Middle frontal gyrus (tissue), 1 donor: ENCODE results near the gene MTR.

Source experiments
- DNase-seq: peaks from one replicate; pipeline ENCODE4 v3.0.0-alpha.2; 2015; ENCODE audit warnings: low spot score; ENCODE audit errors: extremely low spot score

The MTR gene

DNA sequence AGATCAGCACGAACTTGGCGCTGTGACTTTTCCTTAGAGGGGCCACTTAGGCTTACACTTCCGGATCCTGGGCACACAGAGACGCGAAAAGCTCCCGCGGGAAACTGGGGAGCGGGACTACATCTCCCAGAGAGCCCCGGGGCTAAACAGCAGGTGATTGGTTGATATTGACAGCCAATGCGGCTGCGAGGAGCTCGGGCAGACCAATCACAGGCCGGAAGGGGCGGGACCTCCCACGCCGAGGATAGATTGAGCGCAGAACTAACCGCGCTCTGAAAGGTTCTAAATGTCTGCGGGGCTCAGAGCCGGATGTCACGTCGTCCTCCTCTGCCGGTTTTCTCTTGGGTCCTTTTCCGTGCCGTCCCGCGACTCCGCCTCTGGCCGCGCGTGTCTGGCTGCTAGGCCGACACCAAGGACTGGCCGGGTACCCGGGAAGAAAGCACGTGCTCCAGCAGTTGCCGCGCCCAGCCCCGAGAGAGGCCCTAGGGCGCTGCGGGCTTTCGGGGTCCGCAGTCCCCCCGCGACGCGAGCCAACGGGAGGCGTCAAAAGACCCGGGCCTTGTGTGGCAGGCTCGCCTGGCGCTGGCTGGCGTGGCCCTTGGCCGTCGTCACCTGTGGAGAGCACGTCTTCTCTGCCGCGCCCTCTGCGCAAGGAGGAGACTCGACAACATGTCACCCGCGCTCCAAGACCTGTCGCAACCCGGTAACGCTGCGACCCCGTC is at the start of gene MTR:
MTR (plus strand) TSS at position 258 of the 722 bp plus-strand sequence; CDS start at position 670, 412 bp downstream.
- DNase-seq, result peak; percentile 99

DNA sequence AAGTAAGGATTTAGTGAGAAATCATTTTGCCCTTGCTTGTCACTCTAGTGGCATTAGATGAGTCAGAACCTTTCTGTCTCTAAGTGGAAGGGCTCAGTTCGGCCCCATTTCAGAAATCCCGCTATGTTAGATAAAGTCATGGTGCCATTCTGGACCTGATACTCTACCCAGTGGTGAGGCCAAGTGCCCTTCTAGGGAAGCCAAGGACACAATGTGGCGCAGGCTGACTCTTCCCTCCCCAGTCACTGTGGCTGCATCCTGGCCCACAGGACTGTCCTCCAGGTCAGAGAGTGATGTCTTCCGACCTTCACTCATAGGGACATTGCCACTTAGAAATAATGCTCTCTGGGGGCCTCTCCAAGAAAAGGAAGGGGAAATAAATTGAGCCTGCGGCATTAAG is 48.3 kb upstream of the MTR start:
- DNase-seq, result no peak

DNA sequence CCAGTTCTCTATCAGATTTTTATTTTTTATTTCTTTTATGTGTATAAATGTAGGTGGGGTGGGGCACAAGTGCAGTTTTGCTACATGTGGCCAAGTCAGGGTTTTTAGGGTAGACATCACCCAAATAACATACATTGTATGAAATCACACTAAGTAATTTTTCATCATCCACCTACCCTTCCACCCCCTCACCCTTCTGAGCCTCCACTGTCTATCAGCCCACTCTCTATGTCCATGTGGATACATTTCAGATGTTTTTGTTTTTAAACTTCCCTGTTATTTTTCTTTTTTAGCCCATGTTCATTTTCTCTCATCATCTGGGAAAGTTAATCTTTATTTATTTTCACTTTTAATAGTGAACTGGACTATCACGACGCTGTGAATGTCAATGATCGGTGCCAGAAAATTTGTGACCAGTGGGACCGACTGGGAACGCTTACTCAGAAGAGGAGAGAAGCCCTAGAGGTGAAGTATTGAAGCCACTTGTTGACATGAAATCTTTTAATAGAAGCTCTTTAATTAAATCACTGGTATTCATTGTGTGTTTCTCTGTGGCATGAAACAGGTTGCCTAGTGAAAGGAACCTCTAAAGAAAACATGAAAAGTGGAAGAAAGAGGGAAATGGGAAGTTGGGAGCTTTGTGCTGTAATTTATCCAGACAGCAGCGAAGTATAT is 47.6 kb upstream of the MTR start:
- DNase-seq, result no peak

DNA sequence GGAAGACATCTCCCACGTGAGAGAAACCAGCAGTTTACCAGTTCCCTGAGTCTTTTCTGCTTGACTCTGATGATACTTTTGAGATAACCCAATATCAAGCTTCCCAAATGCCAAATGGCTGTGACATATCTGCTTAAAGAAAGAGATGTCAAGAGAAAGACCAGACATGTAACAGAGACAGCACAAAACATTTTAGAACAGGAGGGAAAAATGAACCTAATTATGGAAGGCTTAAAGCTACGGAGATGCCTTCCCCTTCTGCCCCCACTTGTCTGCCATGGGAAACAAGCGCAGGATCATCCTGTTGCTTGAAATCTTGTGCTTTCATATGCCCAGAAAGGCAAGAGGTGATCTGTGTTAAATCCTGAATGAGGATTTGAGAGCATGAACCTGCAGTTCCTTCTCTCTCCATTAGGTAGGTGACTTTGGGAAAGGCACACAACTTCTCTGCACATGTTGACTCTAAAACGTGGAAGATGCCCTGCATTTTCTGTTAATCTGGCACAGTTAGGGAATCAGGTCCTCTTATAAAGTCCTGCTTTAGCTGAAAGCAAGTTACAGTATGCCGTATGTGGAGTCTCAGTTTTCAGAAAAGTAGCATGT is 46.7 kb upstream of the MTR start:
- no peak for DNase-seq

DNA sequence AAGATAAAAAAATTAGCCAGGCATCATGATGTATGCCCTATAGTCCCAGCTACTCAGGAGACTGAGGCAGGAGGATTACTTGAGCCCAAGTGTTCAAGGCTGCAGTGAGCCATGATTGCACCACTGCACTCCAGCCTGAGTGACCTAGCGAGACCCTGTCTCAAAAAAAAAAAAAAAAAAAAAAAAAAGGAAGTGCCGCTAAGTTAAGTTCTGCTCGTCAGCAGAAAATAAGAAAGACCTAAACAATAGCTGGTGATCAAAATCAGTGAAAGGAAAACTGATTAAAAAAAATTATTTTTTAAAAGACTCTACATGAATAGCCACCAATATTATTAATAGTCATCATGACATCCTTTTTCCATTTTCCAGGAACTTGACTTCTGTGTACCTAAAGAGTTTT is 44.2 kb upstream of the MTR start:
- DNase-seq, result no peak

DNA sequence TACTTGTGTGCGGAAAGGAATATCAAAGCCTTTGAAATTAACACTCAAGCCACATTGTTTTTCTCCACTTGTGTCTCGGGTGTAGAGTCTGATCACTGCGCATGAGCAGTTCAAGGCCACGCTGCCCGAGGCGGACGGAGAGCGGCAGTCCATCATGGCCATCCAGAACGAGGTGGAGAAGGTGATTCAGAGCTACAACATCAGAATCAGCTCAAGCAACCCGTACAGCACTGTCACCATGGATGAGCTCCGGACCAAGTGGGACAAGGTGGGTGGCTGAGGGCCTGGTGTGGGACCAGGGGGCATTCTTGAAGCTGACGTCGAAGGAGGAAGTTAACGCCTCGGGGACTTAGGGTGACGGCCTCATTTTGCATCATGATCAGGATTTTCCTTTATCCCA is 43.7 kb upstream of the MTR start:
- DNase-seq, result no peak

DNA sequence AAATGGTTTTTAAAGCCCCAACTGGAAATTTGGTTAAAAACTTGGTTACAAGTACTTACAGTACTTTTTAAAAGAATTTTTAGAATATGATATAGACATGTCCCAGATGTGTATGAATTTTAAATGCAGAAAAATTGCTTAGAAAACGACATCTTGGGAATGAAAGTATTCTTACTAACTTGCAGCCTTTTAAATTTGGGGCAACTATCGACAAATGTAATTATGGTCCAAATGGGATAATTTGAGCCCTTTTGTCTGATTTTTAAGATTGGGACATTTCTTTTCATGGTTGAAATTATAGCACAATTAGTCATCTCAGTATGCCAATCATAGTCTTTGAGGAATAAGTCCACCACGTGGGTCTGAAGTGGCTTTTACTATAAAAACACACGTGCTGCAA is 43.2 kb upstream of the MTR start:
- DNase-seq, result no peak

DNA sequence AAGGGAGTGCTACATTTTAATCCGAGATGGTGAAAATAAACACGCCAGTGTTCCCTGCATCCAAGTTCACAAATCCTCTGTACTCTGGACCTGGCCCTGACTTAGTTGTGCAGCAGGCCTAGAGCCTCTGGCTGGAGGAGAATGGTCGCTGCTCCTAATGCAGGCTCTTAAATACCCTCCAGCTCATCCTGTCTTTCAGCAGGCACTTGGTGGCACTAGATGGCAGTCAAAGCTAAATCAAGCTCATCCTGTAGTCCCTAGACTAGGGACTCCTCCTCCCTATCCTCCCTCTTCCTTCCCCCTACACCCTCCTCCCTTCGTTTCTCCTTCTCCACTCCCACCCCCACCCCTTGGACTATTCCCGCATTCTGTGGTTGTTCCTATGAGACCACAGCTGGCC is 41.6 kb upstream of the MTR start:
- peak; percentile 6 for DNase-seq

DNA sequence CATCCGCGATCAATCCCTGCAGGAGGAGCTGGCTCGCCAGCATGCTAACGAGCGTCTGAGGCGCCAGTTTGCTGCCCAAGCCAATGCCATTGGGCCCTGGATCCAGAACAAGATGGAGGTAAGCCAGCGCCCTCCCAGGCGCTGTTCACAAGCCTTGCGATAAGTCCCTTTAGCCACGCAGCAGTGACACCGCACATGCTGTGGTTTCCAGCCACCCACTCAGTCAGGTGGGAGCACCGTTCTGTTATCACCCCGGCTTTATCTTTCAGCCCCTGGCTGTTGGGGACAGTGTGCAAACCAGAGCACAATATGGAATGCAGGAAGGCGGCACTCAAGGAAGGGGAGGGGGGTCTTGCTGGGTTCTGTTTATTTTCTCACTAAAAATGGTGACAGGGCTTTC is 41.1 kb upstream of the MTR start:
- no peak for DNase-seq

DNA sequence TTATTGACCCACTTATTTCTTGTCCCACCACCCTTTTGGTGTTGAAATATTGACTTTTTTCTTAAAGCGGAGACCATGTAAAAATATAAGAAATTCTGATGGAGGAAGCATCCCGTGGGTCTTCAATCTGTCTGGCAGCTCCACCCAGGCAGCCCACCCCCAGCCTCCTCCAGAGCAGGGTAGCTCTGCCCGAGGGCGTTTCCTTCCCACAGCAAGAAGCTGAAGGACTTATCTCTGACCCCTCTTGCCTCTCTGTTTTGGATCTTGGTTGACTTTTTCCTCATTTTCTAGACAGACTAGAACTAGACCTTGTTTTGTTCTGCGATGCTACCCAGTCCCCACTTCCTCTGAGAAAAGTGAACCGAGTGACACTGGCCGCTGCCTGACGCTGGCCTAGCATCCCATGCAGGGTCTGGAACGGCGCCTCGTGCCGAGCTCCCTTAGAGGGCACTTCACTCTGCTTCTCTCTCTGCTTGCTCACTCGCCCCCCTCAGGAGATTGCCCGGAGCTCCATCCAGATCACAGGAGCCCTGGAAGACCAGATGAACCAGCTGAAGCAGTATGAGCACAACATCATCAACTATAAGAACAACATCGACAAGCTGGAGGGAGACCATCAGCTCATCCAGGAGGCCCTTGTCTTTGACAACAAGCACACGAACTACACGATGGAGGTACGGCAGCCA is 40.4 kb upstream of the MTR start:
- no peak for DNase-seq

DNA sequence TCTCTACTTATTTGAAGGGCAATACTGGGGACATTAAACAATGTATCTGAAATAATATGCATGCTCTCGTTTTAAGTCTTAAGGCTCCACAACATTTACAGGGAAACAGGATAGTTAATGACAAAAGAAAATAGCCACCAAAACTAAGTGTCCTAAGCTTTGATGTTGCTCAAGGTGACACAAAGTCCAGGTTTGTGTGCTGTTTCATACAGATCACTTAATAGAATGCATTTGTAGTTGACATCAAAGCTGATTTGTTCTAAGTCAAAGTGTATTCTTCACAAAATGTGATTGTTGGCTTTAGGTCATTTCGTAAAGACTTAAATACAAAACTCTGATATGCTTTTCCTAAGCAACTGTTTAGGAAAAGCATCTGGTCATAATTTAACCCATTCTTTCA is 37.5 kb upstream of the MTR start:
- no peak for DNase-seq

DNA sequence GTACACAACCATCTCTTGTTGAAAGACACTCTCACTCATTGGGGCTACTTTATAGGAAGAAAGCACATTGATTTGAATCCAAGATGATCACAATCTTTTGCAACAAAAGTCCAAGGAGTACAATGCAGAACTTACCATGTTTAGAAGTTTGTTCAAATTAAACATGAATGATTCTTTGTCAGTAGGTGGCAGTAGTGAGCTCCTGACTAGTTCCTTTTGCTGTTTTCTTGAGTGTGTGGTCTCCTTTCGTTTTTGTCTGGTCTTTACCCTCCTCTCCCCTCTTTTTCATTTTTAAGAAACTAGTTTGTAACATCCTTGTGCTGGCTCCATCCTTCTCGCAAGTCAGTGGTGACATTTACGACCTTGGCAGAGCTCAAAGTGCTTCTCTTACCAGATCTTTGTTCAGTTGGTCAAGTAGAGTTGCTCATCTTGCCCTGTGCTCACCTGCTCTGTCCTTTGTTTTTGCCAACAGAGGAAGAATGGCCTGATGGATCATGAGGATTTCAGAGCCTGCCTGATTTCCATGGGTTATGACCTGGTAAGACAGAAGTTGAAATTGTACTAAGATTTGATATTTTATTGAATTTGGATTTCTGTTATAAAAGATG is 35.7 kb upstream of the MTR start:
- DNase-seq, result peak; percentile 14

DNA sequence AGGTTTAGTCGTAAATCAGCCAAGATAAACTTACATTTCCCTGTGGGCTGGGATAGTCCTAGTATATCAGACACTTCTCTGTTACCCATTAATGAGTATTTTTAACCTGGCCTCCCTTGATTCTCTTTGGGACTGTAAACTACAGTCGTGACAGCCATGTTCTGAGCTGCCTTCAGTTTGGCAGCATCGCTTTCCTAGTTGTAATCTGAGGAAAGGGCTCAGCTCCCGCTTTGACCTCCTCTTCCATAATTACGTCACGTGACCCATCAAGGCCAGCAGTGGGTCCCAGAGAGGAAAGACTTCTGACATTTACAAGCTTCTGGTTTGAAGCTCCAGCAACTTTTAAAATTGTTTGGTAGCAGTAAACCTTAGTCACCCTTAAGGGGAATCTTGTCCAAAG is 34.6 kb upstream of the MTR start:
- no peak for DNase-seq

DNA sequence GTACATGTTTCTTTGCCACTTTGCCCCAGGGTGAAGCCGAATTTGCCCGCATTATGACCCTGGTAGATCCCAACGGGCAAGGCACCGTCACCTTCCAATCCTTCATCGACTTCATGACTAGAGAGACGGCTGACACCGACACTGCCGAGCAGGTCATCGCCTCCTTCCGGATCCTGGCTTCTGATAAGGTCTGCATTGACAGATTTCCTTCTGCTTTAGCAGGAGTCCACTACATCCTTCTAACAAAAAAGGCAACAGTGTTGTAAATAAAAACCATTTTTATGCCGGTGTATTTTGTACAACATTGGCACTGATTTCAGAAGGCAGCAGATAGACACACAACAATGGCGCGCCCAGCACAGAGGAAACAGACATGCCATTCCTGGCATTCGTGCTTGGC is 34.1 kb upstream of the MTR start:
- no peak for DNase-seq

DNA sequence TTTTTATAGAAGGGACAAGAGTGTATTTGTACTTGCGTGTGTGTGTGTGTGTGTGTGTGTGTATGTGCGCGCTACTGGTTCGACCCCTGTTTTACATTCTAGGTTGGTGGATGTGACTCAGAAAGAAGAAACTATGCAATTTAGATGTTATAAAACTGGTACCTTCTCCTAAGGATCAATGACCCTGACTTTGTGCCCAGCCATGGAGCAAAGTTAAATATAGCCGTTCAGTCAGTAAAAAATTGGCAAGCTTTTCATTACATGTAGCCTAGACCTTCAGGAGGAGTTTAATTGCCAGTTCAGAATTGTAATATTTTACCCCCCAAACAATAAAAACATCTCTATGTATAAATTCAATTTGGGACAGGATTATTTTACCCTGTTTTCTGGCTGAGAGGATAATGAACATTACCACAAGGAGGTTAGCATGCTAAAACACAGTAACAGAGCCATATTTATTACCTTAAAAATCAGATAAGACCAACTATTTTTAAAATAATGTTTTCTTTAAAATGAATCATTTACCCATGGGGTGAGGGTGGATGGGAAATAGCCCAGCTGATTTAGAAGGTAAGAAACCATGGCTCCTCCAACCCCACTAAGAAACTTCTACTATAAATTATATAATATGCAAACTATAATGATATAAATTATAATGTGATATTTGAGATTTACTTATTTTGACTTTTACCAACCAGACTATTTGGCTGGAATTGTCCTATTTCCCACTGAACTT is 33.5 kb upstream of the MTR start:
- DNase-seq, result no peak

DNA sequence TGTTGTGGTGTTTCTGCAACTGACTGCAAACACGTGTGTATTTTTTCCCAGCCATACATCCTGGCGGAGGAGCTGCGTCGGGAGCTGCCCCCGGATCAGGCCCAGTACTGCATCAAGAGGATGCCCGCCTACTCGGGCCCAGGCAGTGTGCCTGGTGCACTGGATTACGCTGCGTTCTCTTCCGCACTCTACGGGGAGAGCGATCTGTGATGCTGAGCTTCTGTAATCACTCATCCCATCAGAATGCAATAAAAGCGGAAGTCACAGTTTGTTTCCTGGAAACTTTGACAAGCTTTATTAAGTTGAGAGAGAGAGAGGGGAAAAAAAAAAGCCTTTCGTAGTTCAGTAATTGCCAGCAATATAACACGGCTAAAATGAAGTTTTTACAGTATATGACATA is 32.7 kb upstream of the MTR start:
- DNase-seq, result no peak

DNA sequence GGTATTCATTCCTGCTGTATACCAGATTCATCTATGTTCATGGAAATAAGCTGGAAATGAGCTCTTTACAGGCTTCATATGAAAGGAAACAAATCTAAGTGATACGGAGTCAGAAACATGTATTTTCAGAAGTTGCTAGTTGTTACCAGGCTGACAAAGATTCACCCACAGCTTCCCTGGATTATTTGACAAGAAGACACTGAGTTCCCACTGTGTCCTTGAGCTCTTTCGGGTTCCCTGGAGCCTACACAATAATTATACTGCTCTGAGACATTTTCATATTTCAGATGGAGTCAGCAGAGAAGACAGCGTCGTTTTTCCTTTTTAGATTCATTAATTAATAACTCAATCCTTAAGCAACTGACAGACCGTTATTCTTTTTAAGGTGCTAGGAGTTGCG is 29.3 kb upstream of the MTR start:
- DNase-seq, result no peak

DNA sequence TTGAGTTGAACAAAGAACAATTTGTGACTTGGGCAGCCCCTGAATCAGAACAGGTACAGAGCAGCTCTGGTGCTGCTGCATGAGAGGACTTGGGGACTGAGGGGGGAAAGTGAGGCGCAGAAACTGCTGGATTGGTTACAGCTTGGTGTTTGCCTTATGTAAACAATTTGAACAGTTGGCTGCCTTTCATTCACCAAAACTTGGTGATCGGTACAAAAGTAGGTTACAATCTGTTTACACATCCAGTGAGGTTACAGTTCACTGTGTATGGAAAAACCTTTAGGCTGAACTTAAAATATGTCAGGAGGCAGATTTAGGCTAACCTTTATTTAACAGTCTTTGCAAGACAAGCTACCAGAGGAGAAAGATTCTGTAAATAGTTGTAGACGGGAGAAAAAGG is 28.6 kb upstream of the MTR start:
- no peak for DNase-seq

DNA sequence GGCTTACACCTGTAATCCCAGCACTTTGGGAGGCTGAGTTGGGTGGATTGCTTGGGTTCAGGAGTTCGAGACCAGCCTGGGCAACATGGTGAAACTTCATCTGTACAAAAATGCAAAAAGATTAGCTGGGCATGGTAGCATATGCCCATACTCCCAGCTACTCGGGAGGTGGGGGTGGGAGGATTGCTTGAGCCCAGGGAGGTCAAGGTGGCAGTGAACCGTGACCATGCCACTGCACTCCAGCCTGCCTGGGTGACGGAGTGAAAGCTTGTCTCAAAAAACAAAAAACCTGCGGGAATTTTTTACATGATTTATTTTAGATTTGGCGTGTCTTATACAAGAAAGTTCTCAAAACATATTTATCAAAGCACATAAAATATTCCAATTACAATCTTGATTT is 27.8 kb upstream of the MTR start:
- no peak for DNase-seq

DNA sequence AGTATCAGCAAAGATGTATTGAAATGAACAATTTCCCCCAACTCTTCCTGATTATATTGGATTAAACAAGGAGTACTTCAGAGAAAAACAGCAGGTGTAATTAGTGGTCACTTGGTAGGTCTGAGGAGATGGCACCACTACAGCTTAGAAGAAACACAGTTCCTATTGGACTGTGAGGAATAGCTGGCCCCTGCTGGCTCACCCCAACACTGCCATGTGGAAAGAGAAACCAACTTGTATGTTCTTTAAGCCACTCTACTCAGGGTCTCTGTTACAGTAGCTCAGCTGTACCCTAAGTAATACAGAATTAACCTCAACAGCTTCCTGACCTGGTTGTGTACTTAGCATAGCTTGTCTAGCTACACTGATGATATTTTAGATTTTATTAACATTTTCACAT is 26.5 kb upstream of the MTR start:
- DNase-seq, result no peak

DNA sequence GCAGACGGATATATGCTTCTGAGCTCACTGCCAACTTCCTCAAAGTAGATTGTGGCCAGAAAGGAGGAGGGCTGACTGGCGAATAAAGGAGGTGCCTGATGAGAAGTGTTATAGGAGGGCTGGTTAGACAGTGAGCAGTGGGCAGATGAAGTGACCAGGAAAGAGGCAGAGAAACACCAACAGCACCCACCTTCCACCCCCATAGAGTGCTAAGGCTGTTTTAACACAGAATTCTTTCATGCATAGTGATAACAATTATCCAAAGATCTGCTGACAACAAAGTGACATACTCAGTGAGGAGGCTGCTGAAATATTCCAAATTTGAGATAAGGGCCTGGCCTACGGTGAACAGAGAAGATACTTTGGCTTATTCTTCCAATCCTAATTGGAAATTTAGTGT is 21.2 kb upstream of the MTR start:
- DNase-seq, result no peak
